Measurements from ENCODE around the gene KRTCAP2. TPM values are rescaled to one million over a fixed set of nuclear protein-coding genes. Genes with fewer than 3 reads are reported as not detected.

Gene KRTCAP2
- total RNA-seq, 1 donor = 62.0 TPM

GRCh38 chr1:155127105-155127966, 45.8 kb downstream of the KRTCAP2 start, which contains the start of gene EFNA1:
Gene EFNA1, plus strand, starts transcription at chr1:155127876. Its CDS starts 102 bp downstream, at chr1:155127978.
- H3K4me3 ChIP-seq (ENCODE audit: low read length) = peak within 1 kb of the TSS; percentile 21
- H3K4me1 ChIP-seq (ENCODE audit: insufficient read depth, low read length) = peaks cover 30% of the 10 kb centered on the region
- peaks cover 47% of the 10 kb centered on the region for H3K27me3 ChIP-seq (ENCODE audit: insufficient read depth, low read length)
- no peaks in the 10 kb centered on the region for H3K9me3 ChIP-seq (ENCODE audit: low read depth, low read length)

DNA sequence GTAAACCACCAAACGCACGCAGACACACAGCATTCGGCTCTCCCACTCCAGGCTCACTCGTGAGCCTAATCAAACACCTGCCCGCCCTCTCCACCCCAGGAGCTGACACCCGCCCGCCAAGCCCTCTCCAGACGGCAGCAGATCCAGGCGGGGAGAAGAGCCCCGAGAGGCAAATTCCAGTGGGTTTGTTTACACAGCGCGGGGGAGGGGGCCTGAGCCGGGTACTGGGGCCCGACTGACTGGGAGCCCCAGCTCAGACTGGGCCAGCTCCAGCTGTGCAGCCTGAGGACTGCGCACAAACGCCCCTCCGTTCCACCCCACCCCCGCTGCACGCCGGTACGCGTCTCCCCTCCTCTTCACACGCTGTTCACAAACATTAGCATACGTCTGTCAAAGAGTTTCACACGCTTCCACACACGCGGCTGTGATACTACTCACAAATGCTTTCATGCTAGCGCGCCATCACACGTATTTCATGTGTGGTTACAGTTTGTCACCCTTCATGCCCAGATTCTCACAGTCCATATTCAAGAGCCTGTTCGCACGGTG, 46.5 kb downstream of the KRTCAP2 start:
- H3K4me3 ChIP-seq (ENCODE audit: low read length) = no peak overlapping the region
- H3K9me3 ChIP-seq (ENCODE audit: low read depth, low read length) = no peaks in the 10 kb centered on the region
- peaks cover 30% of the 10 kb centered on the region for H3K4me1 ChIP-seq (ENCODE audit: insufficient read depth, low read length)
- peaks cover 47% of the 10 kb centered on the region for H3K27me3 ChIP-seq (ENCODE audit: insufficient read depth, low read length)

DNA sequence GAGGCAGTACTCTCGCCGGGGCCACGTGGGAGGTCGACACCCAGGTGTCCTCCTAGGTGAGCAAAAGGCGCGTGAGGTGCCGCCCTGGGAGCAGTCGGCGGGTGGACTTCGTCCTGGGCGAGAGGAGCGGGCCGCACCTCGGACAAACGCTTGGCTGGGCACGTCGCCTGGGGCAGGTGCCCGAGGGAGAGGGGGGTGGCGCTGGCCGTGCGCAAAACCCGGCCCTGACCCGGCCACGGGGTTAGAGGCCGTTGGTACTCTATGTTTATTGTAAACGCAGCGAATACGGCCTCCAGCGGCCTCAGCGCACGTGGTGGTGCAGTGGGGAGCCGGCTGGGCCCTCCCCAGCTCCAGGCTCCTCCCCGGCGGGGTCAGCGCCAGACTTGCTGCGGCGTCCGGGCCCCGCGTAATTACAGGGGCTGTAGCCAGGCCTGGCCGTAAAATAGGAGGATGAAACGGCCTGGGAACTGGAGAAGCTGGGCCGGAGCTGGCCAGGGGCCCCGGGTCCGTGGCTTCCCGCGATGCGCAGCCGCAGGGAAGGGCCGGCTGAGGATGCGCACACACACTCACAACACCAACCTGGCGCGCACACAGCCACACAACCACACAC, 47.1 kb downstream of the KRTCAP2 start:
- Histone ChIP-seq H3K27me3 (ENCODE audit: insufficient read depth, low read length) (peaks cover 47% of the 10 kb centered on the region), H3K9me3 (ENCODE audit: low read depth, low read length) (no peaks in the 10 kb centered on the region), H3K4me3 (ENCODE audit: low read length) (no peak overlapping the region), H3K4me1 (ENCODE audit: insufficient read depth, low read length) (peaks cover 30% of the 10 kb centered on the region)

DNA sequence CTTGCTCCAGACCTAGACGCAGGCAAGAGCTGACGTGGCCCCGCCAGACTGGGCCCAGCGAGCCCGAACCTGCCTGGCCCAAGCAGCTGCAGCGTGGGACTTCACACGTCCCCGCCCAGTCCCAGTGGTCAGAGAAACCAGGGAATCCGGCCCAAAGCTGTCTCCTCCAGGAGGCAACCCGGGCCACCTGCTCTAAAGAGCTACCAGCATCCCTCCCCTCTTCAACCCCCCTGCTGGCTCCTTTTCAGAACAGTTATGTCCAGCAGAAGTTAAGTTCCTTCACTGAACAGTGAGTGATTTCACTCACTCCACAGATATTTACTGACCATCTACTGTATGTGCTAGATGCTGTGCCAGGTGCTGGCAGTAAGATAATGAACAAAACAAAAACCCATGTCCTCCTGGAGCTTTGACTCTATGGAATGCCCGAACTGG, 47.6 kb downstream of the KRTCAP2 start:
- peaks cover 30% of the 10 kb centered on the region for H3K4me1 ChIP-seq (ENCODE audit: insufficient read depth, low read length)
- no peaks in the 10 kb centered on the region for H3K9me3 ChIP-seq (ENCODE audit: low read depth, low read length)
- no peak overlapping the region for H3K4me3 ChIP-seq (ENCODE audit: low read length)
- peaks cover 47% of the 10 kb centered on the region for H3K27me3 ChIP-seq (ENCODE audit: insufficient read depth, low read length)

GRCh38 chr1:155124503-155125463, 48.3 kb downstream of the KRTCAP2 start:
- Histone ChIP-seq H3K4me3 (ENCODE audit: low read length) (no peak overlapping the region), H3K9me3 (ENCODE audit: low read depth, low read length) (no peaks in the 10 kb centered on the region), H3K4me1 (ENCODE audit: insufficient read depth, low read length) (peaks cover 30% of the 10 kb centered on the region), H3K27me3 (ENCODE audit: insufficient read depth, low read length) (peaks cover 44% of the 10 kb centered on the region)

DNA sequence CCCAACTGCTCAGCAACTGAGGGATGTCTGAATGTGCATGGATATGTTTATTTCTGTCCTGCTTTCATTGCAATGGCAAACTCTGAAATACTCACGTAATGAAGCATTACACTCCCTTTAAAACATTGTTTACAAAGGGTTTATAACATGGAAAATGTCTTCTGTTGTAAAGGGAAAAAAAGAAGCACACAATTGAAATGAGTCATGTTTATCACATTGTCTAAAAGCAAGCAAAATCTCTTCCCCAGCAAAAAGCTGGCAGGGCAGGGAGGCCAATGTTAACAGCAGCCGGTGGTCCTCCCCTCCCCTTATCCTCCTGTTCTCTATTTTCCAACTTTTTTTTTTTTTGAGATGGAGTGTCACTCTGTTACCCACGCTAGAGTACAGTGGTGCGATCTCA, 49.3 kb downstream of the KRTCAP2 start:
- peaks cover 25% of the 10 kb centered on the region for H3K4me1 ChIP-seq (ENCODE audit: insufficient read depth, low read length)
- H3K27me3 ChIP-seq (ENCODE audit: insufficient read depth, low read length) = peaks cover 35% of the 10 kb centered on the region
- no peak overlapping the region for H3K4me3 ChIP-seq (ENCODE audit: low read length)
- H3K9me3 ChIP-seq (ENCODE audit: low read depth, low read length) = no peaks in the 10 kb centered on the region

DNA sequence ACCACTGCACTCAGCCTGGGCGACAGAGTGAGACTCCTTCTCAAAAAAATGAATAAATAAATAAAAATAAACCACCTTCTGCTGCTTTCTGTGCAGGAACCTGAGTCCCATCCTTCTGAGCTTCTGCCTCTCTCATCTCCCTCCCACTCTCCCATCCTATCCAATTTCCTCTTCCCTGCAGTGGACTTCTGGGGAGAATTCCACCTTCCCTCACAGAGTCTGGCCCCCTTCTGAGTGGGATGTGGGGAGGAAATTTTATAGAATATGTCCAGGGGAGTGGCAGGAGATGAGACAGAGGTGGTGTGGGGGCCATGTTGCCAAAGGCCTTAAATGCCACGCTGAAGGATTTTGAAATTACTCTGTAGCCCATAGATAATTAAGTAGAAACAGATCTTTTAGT, 50.8 kb downstream of the KRTCAP2 start:
- Histone ChIP-seq H3K4me3 (ENCODE audit: low read length) (no peak overlapping the region), H3K9me3 (ENCODE audit: low read depth, low read length) (no peaks in the 10 kb centered on the region), H3K4me1 (ENCODE audit: insufficient read depth, low read length) (peaks cover 12% of the 10 kb centered on the region), H3K27me3 (ENCODE audit: insufficient read depth, low read length) (peaks cover 22% of the 10 kb centered on the region)

DNA sequence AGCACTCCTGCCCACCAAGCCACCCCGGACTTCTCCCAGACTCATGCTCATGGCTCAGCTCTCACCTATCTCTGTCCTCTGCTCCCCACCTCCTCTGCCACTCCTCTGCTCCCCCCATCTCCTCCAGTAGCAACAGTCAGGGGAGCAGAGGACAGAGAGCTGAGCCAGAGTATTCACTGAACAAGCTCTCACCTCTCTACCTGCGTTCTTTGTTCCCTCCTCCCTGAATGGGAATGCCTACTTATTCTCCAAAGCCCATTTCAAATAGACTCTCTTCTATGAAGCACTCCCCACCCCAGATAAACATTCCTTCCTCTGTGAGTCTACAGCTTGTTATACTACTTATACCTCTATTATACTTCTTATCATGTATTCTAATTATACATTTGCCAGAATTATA, 51.9 kb downstream of the KRTCAP2 start:
- no peak overlapping the region for H3K4me3 ChIP-seq (ENCODE audit: low read length)
- peaks cover 12% of the 10 kb centered on the region for H3K27me3 ChIP-seq (ENCODE audit: insufficient read depth, low read length)
- H3K4me1 ChIP-seq (ENCODE audit: insufficient read depth, low read length) = peaks cover 2% of the 10 kb centered on the region
- H3K9me3 ChIP-seq (ENCODE audit: low read depth, low read length) = no peaks in the 10 kb centered on the region

DNA sequence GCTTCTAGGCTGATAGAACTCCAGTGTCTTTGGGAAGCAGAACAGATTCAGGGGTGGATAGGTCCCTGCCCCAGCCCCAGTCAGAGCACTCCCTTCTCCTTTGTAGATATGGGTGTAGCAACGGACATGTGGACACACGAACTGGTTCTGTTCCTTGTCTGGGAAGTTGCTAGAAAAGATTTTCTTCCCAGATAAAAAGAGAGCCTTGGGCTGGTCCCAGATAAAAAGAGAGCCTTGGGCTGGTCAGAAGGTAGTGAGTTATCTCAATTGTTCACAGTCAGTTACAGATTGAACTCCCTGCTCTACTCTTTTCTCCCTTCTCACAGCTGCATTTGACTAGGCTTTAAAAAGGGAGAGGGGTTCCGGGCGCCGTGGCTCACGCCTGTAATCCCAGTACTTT, 52.9 kb downstream of the KRTCAP2 start:
- Histone ChIP-seq H3K9me3 (ENCODE audit: low read depth, low read length) (no peaks in the 10 kb centered on the region), H3K4me3 (ENCODE audit: low read length) (no peak overlapping the region), H3K4me1 (ENCODE audit: insufficient read depth, low read length) (no peaks in the 10 kb centered on the region), H3K27me3 (ENCODE audit: insufficient read depth, low read length) (peaks cover 2% of the 10 kb centered on the region)

Other genes starting within 250 kb of the KRTCAP2 start
- 2.1 TPM for gene PMVK, start 236.6 kb downstream of the KRTCAP2 start, total RNA-seq
- 125 TPM for gene PBXIP1, start 217.2 kb downstream of the KRTCAP2 start, total RNA-seq
- gene PYGO2, start 211.5 kb downstream of the KRTCAP2 start, total RNA-seq = 13.4 TPM
- 22.2 TPM for gene SHC1, start 202.6 kb downstream of the KRTCAP2 start, total RNA-seq
- 5.9 TPM for gene CKS1B, start 198.6 kb downstream of the KRTCAP2 start, total RNA-seq
- 11.3 TPM for gene FLAD1, start 190.0 kb downstream of the KRTCAP2 start, total RNA-seq
- gene LENEP, start 179.7 kb downstream of the KRTCAP2 start, total RNA-seq = 0.63 TPM
- 39.6 TPM for gene ZBTB7B, start 170.5 kb downstream of the KRTCAP2 start, total RNA-seq
- gene DCST2, start 139.5 kb downstream of the KRTCAP2 start, total RNA-seq = 0.10 TPM
- gene DCST1, start 139.5 kb downstream of the KRTCAP2 start, total RNA-seq = 0.21 TPM
- gene ADAM15, start 122.0 kb downstream of the KRTCAP2 start, total RNA-seq = 25.1 TPM
- gene EFNA4, start 109.6 kb downstream of the KRTCAP2 start, total RNA-seq = 2.4 TPM
- 0.21 TPM for gene EFNA3, start 94.5 kb downstream of the KRTCAP2 start, total RNA-seq
- gene EFNA1, start 45.4 kb downstream of the KRTCAP2 start, total RNA-seq = 0.84 TPM
- gene SLC50A1, start 37.5 kb downstream of the KRTCAP2 start, total RNA-seq = 22.4 TPM
- gene DPM3, start 32.8 kb downstream of the KRTCAP2 start, total RNA-seq = 14.0 TPM
- 0.52 TPM for gene TRIM46, start 545 bp upstream of the KRTCAP2 start, total RNA-seq
- 8.0 TPM for gene THBS3, start 34.6 kb upstream of the KRTCAP2 start, total RNA-seq
- gene MTX1, start 35.4 kb upstream of the KRTCAP2 start, total RNA-seq = 16.1 TPM
- gene ENTREP3, start 82.2 kb upstream of the KRTCAP2 start, total RNA-seq = 2.1 TPM
- 17.9 TPM for gene SCAMP3, start 89.1 kb upstream of the KRTCAP2 start, total RNA-seq
- gene CLK2, start 100.2 kb upstream of the KRTCAP2 start, total RNA-seq = 18.2 TPM
- gene HCN3, start 104.2 kb upstream of the KRTCAP2 start, total RNA-seq = 0.21 TPM
- not detected for gene PKLR, start 128.1 kb upstream of the KRTCAP2 start, total RNA-seq
- gene FDPS, start 135.6 kb upstream of the KRTCAP2 start, total RNA-seq = 21.5 TPM
- gene RUSC1, start 147.6 kb upstream of the KRTCAP2 start, total RNA-seq = 6.6 TPM